K562 (cell line): ENCODE results near the gene GALNT7. TPM values are rescaled to one million over a fixed set of nuclear protein-coding genes. Genes with fewer than 3 reads are reported as not detected.

Experiments used
- CBX8 ChIP-seq: fragments of 200-600 bp; sonication (generic); IDR thresholded peaks from 2 replicates; pipeline ENCODE4 v1.6.1; 2012; ENCODE audit warnings: borderline replicate concordance, mixed run types, low read depth, mild to moderate bottlenecking, moderate library complexity, mixed read lengths, low read length, control low read depth, inconsistent platforms; ENCODE audit not compliant: poor library complexity, severe bottlenecking; ENCODE audit errors: extremely low read depth
- CTCFL ChIP-seq: IDR thresholded peaks from 2 replicates; pipeline ENCODE4 v1.6.1; 2011; ENCODE audit warnings: borderline replicate concordance, low read depth, mild to moderate bottlenecking, moderate library complexity, low read length; ENCODE audit not compliant: insufficient read depth, poor library complexity, severe bottlenecking
- DLX4 ChIP-seq: fragments of 250-450 bp; sonication (Bioruptor Pico); IDR thresholded peaks from 2 replicates; pipeline ENCODE4 v1.6.1; 2021; ENCODE audit warnings: mild to moderate bottlenecking
- E2F1 ChIP-seq: sonication (generic); formaldehyde crosslinking; IDR thresholded peaks from 2 replicates; pipeline ENCODE4 v1.8.1; 2023; ENCODE audit warnings: mild to moderate bottlenecking, missing genetic modification reagents, moderate library complexity
- GABPA ChIP-seq: fragments of 200-800 bp; sonication (Bioruptor generic); conservative IDR thresholded peaks from 2 replicates; pipeline ENCODE4 v1.6.1; 2016; ENCODE audit warnings: low read depth, missing genetic modification characterization, missing compliant biosample characterization
- HLTF ChIP-seq: fragments of 450-650 bp; IDR thresholded peaks from 2 replicates; pipeline ENCODE4 v1.6.1; 2016
- HMG20B ChIP-seq: fragments of 250-450 bp; sonication (Bioruptor Pico); IDR thresholded peaks from 2 replicates; pipeline ENCODE4 v1.5.0; 2021; ENCODE audit warnings: mild to moderate bottlenecking
- HNRNPK ChIP-seq: fragments of 200-400 bp; formaldehyde crosslinking; IDR thresholded peaks from one replicate; pipeline ENCODE4 v1.6.1; 2018; ENCODE audit warnings: mild to moderate bottlenecking, low read depth, low read length; ENCODE audit not compliant: poor library complexity, severe bottlenecking
- LCOR ChIP-seq: sonication (generic); formaldehyde crosslinking; IDR thresholded peaks from 2 replicates; pipeline ENCODE4 v1.8.0; 2022; ENCODE audit warnings: mild to moderate bottlenecking, missing genetic modification reagents
- MCM3 ChIP-seq: fragments of 450-650 bp; IDR thresholded peaks from 2 replicates; pipeline ENCODE4 v1.6.1; 2016
- MYC ChIP-seq, 2 experiments: fragments of 250-450 bp in 1 of 2; sonication (Bioruptor Pico) in 1 of 2; IDR thresholded peaks; 2 replicates each; pipeline versions ENCODE4 v1.5.1 to v1.6.1; 2012 to 2021; ENCODE audit warnings: low read depth in 2 of 2, borderline replicate concordance in 1 of 2, improper control_type of control experiment in 1 of 2, low read length in 1 of 2, mild to moderate bottlenecking in 1 of 2, moderate library complexity in 1 of 2
- NEUROD1 ChIP-seq: fragments of 150-350 bp; IDR thresholded peaks from 2 replicates; pipeline ENCODE4 v1.6.1; 2014; ENCODE audit warnings: borderline replicate concordance, low read length, low read depth; ENCODE audit not compliant: partially characterized antibody
- NFATC3 ChIP-seq: fragments of 450-650 bp; IDR thresholded peaks from 2 replicates; pipeline ENCODE4 v1.6.1; 2017; ENCODE audit warnings: mild to moderate bottlenecking
- PTBP1 ChIP-seq: fragments of 200-400 bp; formaldehyde crosslinking; IDR thresholded peaks from 2 replicates; pipeline ENCODE4 v1.6.1; 2017; ENCODE audit warnings: low read depth, low read length
- PTTG1 ChIP-seq: fragments of 450-650 bp; IDR thresholded peaks from 2 replicates; pipeline ENCODE4 v1.6.1; 2016; ENCODE audit warnings: low read depth, mild to moderate bottlenecking, missing genetic modification characterization, missing compliant biosample characterization
- SMAD1 ChIP-seq: fragments of 150-350 bp; IDR thresholded peaks from 2 replicates; pipeline ENCODE4 v1.6.1; 2014; ENCODE audit warnings: low read length, low read depth; ENCODE audit not compliant: partially characterized antibody
- ZNF584 ChIP-seq: fragments of 200-800 bp; sonication (Bioruptor generic); IDR thresholded peaks from 2 replicates; pipeline ENCODE4 v1.6.1; 2016; ENCODE audit warnings: low read depth, mild to moderate bottlenecking, missing genetic modification characterization, missing compliant biosample characterization
- polyA plus RNA-seq, 8 experiments: library from polyadenylated mRNA; depleted of rRNA in 4 of 8; stranded (reverse) in 5 of 8; unstranded in 3 of 8; fragments of >200 nt; fragmentation: Nextera tagmentation in 2 of 8; fragmentation: Illumina TruSeq in 1 of 8; extraction: Ambion mirVana in 2 of 8; extraction: Trizol in 1 of 8; gene quantifications; 2 replicates each; pipeline versions ENCODE4 v1.2.1 to v1.2.3, GENCODE V29; 2011 to 2014; ENCODE audit warnings: inconsistent platforms in 1 of 8, missing spikeins in 1 of 8
- total RNA-seq, 7 experiments: library from RNA; depleted of rRNA in 6 of 7; stranded (reverse); fragments of >200 nt in 6 of 7; fragmentation: Illumina TruSeq in 2 of 7; extraction: Trizol in 2 of 7; gene quantifications; 2 replicates each; pipeline versions ENCODE4 v1.2.1 to v1.2.3, GENCODE V29; 2011 to 2021; ENCODE audit warnings: low replicate concordance in 1 of 7

Gene GALNT7
- total and polyA plus RNA-seq, 9 of the 15 experiments (the other 6 are each of a cell fraction or from before 2014, with no cell fraction given) = 16.7 to 38.7 (median 31.1) TPM

- TF ChIP-seq DLX4 (CRISPR knock-in tag) (no peak), MYC (IDR thresholded peaks at IDR 0.05; ENCODE audit: low read depth, low read length) (no peak), MYC (CRISPR knock-in tag; IDR thresholded peaks at IDR 0.05; ENCODE audit: borderline replicate concordance, low read depth) (no peak), LCOR (CRISPR knock-in tag) (0 out of 2 replicates have a peak, but pooled peaks have one; percentile 17), E2F1 (no peak), HLTF (no peak), ZNF584 (CRISPR knock-in tag) (no peak), CBX8 (no peak), PTBP1 (no peak), PTTG1 (tag) (no peak), NEUROD1 (peak; percentile 17), GABPA (tag) (no peak), SMAD1 (no peak), HMG20B (CRISPR knock-in tag) (no peak), MCM3 (no peak), CTCFL (no peak), HNRNPK (no peak), NFATC3 (no peak)
These were observed 120.7 kb downstream of the GALNT7 start (continued) for GRCh38 chr4:173289353-173289727.
